ENCODE measurements around the gene ERC2.
A peak's percentile ranks its signal among the peaks of the same experiment; 100 is the strongest.

Gene ERC2

GRCh38 chr3:55621026-55621422 is 847.2 kb downstream of the ERC2 start:
- no peak overlapping the region for H3K4me3 ChIP-seq (ENCODE audit: low read depth, low read length)
- DNase-seq (ENCODE audit: low read depth): no peak
- TF ChIP-seq, protein P1, sequence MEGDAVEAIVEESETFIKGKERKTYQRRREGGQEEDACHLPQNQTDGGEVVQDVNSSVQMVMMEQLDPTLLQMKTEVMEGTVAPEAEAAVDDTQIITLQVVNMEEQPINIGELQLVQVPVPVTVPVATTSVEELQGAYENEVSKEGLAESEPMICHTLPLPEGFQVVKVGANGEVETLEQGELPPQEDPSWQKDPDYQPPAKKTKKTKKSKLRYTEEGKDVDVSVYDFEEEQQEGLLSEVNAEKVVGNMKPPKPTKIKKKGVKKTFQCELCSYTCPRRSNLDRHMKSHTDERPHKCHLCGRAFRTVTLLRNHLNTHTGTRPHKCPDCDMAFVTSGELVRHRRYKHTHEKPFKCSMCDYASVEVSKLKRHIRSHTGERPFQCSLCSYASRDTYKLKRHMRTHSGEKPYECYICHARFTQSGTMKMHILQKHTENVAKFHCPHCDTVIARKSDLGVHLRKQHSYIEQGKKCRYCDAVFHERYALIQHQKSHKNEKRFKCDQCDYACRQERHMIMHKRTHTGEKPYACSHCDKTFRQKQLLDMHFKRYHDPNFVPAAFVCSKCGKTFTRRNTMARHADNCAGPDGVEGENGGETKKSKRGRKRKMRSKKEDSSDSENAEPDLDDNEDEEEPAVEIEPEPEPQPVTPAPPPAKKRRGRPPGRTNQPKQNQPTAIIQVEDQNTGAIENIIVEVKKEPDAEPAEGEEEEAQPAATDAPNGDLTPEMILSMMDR (IDR thresholded peaks at IDR 0.05; ENCODE audit: low read depth, low read length, missing control alignments): no peak
- in situ Hi-C loops (cut with HindIII; ENCODE audit: low sequenced_read_pairs): no loop called here

- DNase-seq (ENCODE audit: low read depth): peak; percentile 45
- no peak overlapping the region for H3K4me3 ChIP-seq (ENCODE audit: low read depth, low read length)
- TF ChIP-seq, protein P1 (IDR thresholded peaks at IDR 0.05; ENCODE audit: low read depth, low read length, missing control alignments): no peak
- in situ Hi-C loops (cut with HindIII; ENCODE audit: low sequenced_read_pairs): no loop called here
These were observed 847.8 kb downstream of the ERC2 start for GRCh38 chr3:55620351-55621025.

DNA sequence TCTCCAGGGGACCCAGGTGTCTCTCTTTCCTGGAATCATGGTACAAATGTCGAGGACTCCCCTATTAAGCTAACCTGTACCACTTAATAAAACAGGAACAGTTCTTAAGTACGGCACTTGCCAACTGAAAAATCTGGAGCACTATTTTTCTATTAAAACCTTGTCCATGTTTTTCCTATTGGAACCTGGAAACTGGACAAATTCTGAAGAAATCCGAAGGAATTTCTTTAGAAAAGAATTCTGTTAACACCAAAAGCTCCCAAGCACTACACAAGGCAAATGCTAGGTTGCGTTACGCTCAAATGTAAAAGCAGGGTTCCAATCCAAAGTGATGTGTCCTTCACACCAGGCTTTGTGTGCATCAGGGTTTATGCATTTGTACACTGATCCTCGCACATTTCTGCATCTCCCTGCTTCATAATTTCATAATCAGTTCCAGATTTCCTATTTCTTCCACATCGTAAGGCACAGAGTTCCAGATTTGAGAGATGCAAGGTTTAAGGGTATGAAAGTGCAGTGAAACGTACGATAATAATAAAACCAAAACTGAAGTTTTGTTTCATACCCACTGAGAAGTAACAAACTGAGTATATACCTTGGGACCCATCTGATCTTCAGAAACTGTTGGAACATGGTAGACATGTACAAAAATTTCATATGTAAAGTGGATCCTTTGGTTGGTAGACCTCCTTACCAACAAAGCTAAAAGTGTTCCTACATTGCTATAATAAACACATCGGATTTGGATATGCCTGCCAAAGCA is 849.0 kb downstream of the ERC2 start:
- in situ Hi-C loops (cut with HindIII; ENCODE audit: low sequenced_read_pairs): no loop called here
- DNase-seq (ENCODE audit: low read depth): no peak
- TF ChIP-seq, protein P1 (IDR thresholded peaks at IDR 0.05; ENCODE audit: low read depth, low read length, missing control alignments): no peak
- no peak overlapping the region for H3K4me3 ChIP-seq (ENCODE audit: low read depth, low read length)

DNA sequence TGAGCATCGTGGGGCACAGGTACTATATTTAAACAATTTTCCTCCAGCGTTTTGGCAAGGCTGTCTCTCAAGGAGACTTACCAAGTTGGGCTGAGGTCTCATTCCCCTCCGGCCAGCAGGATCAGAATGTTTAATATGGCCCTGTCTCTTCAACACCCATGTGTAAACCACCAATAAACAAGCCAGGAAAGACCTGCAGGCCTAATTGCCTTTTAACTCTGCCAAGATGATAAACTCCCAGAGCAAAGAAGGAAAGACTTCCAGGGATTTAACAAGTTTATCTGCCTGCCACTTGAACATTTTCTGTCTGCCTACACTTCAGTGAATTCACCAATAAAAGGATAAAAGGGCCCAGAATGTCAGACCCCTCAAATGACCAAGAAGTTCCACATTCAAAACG is 850.9 kb downstream of the ERC2 start:
- TF ChIP-seq, protein P1 (IDR thresholded peaks at IDR 0.05; ENCODE audit: low read depth, low read length, missing control alignments): no peak
- in situ Hi-C loops (cut with HindIII; ENCODE audit: low sequenced_read_pairs): no loop called here
- DNase-seq (ENCODE audit: low read depth): no peak
- no peak overlapping the region for H3K4me3 ChIP-seq (ENCODE audit: low read depth, low read length)

GRCh38 chr3:55616803-55617202 is 851.5 kb downstream of the ERC2 start:
- no peak for DNase-seq (ENCODE audit: low read depth)
- no peak overlapping the region for H3K4me3 ChIP-seq (ENCODE audit: low read depth, low read length)
- in situ Hi-C loops (cut with HindIII; ENCODE audit: low sequenced_read_pairs): no loop called here
- TF ChIP-seq, protein P1 (IDR thresholded peaks at IDR 0.05; ENCODE audit: low read depth, low read length, missing control alignments): no peak

- TF ChIP-seq, protein P1 (IDR thresholded peaks at IDR 0.05; ENCODE audit: low read depth, low read length, missing control alignments): no peak
These were observed 852.5 kb downstream of the ERC2 start for GRCh38 chr3:55615694-55616295.

More at GRCh38 chr3:55615694-55616295, 852.5 kb downstream of the ERC2 start:
- H3K4me3 ChIP-seq (ENCODE audit: low read depth, low read length): no peak overlapping the region
- no peak for DNase-seq (ENCODE audit: low read depth)
- in situ Hi-C loops (cut with HindIII; ENCODE audit: low sequenced_read_pairs): no loop called here

Measured in astrocyte of the cerebellum (primary cell).